Fibroblast of peridontal ligament (primary cell): ENCODE measurements around the gene DNAH11.

Source experiments
- DNase-seq: peaks from one replicate; pipeline ENCODE4 v3.0.0-alpha.2; 2010; ENCODE audit errors: extremely low read depth

Gene DNAH11

DNA sequence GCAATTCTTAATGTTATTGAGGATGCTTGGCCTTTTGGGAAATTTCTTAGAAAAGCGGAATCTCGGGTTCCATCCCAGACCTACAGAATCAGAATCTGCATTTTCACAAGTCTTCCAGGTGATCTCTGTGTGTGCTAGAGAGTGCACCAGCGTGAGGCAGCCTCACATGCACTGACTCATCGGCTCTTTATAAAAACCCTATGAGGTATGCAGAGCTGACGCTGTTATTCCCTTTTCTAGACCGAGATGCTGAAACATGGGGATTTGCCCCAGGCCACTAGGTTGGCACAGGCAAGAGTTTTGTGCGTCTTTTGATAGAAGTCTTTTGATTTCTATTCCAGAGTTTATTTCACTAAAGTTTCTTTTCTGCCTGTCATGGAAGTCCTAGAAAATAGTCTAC lies 341.7 kb downstream of the DNAH11 start:
- no peak for DNase-seq

DNA sequence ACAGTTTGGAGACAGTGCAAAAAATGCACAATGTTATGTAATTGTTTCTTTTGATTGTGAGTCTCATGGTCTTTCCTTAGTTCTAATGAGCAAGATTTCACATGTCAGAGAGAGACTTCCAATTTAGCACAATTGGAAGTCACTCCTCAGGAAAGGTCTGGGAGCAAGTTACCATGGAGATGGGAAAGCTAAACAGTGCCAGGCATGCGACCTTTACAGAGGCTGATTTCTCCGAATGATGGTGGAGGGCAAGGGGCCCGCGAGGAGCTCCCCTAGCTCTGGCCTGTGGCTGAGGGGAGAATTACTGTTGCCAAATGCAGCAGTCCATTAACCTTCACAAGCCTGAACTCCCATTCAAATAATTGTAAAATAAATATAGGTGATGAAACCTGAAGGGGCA lies 343.6 kb downstream of the DNAH11 start:
- DNase-seq = no peak

DNA sequence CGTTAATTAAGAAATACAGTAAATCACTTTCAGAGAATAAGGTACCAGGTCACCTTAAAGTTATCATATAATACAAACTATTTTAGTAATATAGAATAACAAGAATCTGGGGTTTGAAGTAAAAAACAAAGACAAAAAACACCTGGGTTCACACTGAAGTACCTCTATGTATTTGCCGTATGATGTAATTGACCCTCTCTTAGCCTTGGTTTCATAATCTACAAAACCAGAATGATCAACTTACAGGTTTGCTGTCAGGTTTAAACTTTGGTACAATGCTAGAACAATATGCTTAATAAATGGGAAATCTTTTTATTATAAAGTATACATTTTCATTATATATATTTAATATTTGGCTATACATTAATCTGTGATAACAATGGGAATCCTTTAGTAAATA lies 344.5 kb downstream of the DNAH11 start:
- DNase-seq = no peak

DNA sequence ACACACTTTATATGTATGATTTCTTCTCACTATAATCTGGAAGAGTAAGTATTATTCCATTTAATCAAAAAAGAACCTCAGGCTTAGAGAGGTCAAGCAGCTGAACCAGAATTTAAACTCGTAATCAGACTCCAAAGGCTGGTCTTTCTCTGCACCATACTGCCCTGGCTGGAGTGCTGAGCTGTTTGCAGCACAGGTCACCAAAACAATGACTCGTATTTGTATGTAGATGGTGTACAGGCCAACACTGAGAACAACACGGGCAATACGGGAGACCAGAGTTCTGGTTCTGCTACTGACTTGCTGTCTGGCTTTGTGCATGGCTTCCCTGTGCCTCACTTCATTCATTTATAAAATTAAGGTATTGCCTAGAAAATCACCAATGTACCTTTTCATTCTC lies 344.9 kb downstream of the DNAH11 start:
- no peak for DNase-seq

DNA sequence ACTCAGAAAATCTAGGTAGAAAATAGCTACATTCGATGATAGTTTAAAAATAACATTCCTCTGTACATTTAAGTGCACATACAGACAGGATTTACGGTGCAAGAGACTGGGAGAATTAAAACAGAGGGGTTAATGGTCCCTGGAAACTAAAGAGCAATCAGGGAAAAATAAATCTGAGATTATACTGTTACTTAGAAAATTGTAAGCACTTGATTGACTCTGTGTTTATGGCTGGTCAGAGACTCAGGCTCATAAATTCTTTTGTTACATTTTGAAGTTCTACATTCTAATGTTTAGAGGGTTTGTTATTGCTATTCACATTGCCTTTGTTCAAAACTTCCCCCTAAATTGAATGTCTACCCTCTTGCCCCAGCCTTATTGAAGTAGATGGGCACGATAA lies 348.5 kb downstream of the DNAH11 start:
- no peak for DNase-seq

DNA sequence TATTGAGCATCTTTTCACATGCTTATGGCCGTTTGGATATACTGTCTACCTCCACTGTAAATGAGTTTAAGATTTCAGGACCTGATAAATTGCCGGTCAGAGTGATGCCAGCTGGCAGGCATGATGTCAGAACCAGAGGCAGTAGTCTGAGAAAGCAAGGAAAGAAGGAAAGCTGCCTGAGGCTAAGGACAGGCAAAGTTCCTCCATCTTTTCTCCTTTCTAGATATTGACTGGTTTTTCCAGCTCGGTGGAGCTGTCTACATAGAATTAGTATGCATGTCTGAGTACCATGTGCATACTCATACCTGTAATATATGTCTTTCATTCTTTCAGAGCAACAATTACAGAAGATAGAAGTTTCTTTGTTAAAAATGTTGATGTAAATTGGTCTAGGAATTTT lies 350.6 kb downstream of the DNAH11 start:
- DNase-seq = no peak

DNA sequence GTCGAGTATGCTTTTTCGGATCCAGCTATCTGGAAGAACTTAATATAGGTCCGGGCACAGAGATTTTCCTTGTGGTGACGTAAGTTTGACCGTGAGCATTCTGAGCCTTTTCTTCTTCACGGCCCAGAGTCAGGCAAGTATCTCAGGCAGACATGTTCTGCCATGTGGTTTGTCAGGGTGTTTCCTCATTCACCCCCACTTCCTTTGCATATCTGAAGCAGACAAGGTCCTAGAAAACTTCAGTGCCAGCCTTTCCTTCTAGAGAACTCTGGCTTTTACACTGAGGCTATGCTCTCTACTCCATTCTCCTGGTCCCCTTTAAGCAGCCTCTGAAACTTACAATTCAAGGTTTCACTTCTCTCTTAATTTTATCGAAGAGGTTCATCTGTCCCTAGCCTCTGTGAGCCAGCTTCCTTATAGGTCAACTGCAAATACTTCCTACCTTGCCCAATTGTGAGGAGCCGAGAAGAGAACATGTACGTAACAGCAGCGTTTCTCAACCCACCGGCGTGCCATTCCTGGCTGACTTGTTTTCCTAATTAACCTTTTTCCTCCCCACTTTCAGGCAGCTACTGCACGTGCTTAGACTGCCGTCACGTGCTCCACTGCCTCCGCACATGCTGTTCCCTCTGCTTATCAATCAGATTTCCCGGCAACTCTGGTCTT lies 355.6 kb downstream of the DNAH11 start:
- no peak for DNase-seq

DNA sequence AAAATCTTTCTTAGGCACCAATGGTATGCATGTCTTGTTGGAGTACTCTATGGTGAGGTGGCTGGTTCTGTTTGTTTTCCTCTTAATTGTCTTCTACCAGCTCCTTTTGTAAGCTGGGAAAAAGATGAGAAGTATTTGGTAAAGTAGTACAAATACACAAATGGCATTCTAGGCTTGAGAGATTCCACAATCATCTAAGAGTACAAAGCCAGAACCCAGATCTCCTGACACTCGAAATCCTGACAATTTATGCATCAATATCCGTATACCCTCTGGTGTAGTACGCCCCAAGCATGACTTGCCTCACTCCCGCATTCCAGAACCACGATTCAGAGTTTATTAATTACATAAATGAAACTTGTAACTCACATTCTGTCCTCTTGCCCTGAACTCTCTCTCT lies 359.4 kb downstream of the DNAH11 start:
- DNase-seq = no peak

DNA sequence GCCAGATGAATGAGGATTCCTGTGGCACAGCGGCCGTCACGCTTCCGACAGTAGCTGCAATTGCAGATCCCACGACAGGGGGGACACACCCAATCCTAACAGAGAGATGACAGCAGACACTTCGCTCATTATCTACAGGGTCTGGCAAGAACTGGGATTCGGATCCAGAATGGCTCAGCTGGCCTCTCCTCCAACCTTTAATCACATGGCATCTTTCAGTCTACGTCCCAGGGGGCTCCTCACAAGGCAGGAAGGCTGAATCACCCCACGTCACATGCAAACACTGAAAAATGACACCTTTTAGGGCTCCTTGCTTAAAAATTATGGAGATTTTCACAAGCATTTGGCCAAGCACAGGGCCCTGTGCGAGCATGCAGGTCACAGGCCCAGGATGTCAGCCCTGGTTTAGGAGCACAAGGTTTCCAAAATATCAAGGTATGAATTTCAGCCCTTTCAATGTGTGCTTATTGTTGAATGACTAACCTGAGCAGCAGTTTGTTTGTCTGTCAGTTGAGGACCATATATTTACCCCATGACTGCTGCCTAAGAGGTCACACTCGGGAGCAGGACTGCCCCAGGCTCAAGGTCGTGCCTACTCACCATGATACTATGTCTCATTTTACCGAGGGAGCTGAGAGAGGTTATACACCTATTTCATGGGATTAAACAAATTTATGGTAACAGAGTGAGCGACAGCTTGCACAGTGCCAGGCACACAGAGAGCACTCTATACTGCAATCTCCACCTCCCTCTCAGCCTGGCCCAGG lies 360.4 kb downstream of the DNAH11 start:
- peak; percentile 24 for DNase-seq

DNA sequence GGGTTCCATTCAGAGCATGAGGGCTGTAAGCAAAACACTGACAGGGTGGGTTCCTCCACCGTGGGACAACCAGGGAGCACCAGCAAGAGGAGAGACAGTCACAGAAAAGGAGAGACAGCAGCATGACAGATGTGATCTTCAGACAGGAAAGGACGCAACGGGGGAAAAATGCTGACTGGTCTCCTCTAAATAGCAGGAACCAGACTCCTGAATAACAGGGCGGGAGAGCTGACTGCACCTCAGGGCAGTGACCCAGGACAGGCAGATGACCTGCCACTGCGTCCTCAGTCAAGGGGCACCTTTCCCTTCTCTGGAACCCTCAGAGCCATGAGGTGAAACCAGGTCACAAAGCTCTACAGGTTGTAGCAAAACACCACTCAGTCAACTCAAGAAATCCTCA lies 365.9 kb downstream of the DNAH11 start:
- no peak for DNase-seq

DNA sequence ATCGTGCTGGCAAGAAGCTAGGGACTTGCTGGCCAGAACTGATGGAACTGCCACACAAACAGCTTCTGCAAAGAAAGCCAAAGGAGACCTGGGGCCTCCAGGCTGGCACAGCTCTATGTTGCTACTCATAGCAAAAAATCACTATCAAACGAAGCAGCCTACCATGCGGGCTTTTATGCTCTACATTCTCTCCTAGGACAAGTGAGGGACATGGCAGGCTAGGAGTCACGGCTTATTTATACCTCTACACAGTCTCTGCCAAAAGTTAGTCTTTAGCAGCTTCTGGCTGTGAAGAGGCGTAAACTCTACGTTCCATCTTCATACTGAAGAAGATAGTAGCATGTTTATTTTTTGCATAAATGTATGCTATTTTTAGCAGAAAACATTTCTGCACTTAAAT lies 367.4 kb downstream of the DNAH11 start:
- no peak for DNase-seq

DNA sequence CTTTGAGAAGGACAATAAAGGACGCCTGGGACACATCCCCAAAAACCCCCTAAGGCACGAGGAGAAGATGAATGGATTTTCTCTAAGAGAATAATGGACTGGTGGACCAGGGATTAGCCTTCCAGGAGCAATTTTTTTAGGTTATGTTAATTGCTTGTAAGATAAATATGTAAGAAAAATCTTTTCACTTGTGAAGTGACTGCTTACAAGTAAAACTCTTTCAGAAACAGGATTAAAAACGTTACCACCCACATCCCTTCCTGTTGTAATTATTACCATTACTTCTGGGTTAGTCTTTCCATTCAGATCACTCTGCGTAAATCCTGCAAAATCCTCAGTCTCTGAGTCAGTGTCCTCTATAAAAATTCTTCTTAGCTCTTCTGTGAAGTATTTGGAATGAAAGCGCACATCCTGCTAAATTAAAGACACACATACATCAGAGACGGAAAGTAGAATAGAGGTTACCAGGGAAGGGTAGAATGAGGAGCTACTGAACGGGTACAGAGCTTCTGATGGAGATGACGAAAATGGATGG lies 368.6 kb downstream of the DNAH11 start:
- DNase-seq = no peak

DNA sequence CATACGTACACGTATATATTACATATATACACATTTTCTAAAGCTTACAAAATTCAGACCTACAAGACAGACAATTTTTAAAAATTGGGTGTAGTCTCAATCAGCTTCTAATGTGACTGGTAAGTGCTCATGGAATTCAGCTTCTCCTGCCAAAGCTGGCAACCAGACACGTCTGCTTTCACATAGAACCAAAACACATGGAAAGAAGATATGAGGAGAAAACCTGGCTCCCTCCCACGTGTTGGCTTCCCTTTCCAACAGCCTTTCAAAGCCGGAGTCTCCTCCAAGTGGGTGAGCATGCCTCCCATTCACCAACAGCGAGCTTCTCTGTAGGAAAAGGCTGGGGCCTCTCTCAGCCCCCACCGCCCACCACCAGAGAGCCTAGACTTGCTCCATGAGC lies 369.5 kb downstream of the DNAH11 start:
- DNase-seq = peak; percentile 69

DNA sequence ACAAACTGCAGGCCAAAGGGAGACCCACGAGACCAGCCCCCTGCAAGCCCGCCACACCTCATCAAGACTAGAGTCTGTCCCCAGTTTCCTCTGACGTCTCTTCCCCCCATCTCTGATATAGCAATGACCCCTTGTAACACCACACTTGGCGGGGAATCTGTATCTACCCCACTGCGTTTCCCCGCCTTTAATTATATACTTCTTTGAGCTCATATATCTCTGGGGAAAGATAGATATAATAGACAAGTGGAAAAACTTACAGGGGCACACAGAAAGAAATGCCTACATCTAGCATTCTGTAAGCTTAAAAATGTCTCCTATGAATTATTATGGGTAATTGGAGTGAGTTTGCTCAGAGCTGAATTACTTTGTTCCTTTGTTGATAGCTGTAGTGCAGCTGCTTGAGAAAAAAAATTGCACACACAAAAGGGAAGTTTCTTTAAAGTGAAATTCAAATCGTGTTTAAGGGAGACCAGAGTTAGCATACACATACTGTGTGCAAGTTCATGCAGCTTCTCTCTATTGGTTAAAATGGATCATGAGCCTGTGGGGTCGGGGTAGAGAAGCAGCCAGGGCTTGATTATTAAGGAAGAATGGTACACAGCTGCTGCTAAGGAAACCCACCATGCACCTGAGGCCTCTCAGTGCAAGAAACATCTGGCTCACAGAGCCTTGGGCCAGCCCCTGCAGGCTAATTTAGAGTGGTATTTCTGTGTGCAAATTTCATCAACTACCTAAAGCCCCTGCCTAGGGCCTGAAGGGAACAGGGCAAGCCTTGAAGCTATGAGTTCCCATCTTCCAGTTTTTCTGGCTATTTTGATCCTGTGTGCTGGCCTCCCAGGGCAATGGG lies 370.3 kb downstream of the DNAH11 start:
- no peak for DNase-seq

DNA sequence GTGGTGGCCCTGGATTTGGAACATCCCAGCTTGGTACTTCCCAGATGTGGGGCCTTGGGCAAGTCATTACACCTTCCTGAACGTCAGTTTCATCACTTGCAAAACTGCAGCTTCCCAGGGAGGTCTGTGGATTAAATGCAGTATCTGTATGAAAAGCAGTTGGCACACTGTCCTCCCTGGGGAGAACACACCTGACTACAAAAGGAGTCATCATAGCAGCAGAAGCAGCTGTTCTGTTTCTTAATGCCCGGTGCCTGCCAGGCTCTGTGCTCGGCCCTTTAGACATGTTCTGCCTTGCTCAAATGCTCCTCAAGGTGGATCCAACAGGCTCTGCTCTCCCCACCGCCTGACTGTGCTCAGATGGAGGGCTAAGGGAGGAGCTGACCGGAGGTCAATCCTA lies 371.8 kb downstream of the DNAH11 start:
- no peak for DNase-seq

DNA sequence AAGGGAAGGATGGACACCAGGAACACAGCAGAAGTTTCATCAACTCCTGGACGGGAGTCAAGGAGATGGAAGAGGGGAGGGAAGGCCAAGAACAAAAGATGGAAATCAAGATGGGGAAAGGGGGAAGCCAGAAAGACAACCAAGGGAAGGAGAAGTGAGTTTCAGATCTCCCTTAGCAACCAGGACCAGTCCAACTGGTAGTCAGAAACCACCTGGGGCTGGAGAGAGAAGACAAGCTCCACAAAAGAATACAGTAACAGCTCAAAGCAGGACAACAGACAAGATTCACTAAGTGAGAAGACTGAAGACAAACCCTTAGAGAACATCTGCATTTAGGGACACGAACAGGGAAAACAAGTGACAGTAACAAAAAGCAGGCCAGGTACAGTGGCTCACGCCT lies 372.3 kb downstream of the DNAH11 start:
- DNase-seq = no peak

DNA sequence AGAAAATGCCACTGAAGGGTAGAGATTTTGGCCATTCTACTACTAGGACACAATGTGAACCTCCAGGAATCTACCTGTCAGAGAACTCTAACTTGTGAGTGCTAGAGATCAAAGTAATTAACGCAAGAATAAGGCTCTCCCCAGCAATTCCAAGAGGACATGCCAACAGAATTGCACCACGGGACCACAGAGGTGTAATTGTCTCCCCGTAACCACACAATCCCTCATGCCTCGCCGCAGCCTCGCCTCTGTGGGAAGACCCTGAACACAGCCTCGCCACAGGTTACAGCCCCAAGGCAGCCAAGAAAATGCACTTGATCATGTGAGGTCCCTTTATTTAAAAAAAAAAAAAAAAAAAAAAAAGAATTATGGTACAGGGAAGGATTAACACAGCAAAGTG lies 373.3 kb downstream of the DNAH11 start:
- no peak for DNase-seq

DNA sequence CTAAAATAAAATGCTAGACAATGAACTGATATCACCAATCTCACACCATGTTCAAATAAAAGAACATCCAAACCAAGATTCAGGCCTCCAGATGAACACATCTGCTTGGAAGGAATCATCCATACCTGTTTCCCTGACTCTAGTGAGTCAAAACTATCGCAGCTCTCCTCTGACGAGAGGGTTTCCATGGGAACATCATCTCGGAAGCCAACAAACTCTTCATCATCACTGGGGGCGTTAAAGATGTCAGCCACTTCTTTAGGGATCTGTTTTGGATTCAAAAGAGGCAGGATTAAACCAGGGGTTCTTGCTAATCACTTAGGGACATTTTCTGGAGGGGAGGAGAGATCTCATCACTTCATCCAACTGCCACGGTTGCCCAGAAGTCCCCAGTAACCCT lies 373.8 kb downstream of the DNAH11 start:
- DNase-seq = no peak

DNA sequence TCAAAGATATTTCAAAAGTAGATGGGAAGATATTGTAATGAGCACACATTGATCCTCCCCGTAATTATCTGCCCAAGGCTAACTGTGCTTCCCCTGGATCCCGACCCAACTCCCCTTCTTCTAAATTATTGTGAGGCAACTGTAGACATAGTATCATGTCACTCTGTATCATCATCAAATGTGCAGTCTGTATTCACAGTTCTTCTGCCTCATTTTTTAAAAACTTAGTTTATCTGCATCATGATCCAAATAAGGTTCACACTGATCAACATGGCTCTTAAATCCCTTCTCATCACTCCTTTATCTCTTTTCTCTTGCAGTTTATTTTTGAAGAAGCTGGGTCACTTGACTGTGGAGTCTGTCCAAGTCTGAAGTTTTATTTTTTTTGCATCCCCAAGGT lies 375.4 kb downstream of the DNAH11 start:
- DNase-seq = no peak

DNA sequence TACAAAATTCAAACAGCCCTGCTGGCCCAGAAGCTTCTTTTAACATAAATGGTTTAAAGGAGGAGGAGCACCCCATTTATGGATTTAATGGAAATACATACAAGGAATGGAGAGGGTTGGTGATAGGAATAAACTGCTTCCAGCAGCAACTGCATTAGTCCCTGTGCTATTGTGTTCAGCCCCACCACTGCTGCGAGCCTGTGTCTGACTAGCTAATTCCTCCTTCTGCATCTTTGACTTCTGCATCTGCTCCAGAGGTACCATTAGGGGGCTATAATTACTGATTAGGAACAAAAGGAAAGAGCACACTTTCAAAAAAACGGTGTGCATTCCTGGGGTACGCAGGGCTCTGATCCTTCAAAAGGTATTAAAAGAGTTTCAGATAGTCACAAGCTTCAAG lies 378.1 kb downstream of the DNAH11 start:
- no peak for DNase-seq

DNA sequence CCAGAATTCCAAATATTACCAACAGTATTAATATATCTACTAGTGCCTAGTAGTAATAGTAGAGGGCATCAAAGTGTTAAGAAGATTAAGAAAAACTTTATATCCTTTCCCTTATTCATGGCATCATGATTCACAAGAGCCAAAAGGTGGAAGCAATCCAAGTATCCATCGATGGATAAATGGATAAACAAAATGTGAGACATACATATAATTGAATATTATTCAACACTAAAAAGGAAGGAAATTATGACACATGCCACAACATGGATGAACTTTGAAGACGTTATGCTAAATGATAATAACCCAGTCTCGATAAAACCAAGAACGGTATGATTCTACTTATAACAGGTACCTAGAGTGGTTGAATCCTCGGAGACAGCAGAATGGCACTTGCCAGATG lies 379.8 kb downstream of the DNAH11 start:
- DNase-seq = no peak

DNA sequence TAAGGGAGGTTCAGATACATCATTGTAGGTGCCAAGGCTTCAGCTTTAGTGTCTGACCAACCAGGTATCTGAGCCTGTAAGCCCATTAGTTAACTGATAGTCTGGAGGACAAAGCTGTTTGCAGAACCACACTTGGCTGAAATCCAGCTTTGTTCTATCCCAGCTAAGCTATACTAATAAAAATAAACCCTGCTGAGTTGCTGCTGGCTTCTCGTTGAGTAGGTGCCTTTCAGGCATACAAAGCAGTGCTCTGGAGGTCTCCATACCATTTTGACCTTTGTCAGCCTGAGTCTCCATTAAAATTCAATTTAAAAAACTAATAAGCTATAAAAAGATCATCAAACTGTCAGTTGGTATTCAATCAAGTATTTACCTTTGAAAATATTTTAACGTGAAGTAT lies 380.8 kb downstream of the DNAH11 start:
- no peak for DNase-seq

DNA sequence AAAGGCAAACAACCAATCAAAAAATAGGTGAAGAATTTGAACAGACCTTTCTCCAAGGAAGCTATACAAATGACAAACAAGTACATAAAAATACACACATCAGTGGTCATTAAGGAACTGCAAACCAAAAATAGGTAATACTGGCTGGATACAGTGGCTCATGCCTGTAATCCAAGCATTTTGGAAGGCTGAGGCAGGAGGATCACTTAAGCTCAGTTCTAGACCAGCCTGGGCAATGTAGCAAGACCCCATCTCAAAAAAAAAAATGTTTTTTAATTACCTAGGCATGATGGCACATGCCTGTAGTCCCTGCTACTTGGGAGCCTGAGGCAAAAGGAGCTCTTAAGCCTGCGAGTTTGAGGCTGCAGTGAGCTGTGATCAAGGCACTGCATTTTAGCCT lies 383.6 kb downstream of the DNAH11 start:
- no peak for DNase-seq
